ENCODE results near the gene BRD4.

DNA sequence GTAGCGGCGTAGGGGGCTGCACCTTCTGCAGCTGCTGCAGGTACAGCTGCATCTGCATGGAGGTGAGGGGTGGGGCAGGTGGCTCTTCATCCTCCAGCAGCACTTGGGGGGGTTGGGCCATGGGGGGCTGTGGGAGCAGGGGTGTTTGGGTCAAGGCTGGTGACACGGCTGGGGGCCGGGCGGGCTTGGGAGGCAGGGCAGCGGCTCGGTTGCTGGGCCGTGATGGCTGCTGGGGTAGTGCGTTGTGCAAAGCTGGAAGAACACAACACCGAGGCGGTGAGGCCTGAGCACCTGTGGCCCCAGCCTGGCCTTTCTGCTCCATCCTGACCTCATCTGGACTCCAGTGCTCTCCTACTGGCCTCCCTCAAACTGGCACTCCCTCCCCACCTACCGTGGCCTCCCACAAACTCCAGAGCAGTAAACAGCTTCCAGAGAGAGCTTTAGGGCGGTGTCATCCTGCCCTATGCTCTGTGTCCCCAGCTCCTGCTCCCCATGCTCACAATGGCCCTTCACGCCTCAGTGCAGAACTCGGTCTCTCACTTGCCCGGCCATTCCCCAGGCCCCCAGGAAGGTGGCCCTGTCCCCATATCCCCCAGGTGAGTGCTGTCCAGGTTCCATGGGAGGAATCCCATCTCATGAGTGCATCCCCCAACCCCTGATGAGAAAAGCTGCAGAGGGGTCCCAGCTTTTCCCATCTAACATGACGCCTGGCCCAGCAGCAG, 88.9 kb downstream of the BRD4 start:
- no peak for TF ChIP-seq EP300 (IDR thresholded peaks at IDR 0.05; ENCODE audit: borderline replicate concordance)
- no peak for TF ChIP-seq TAF1 (IDR thresholded peaks at IDR 0.05; ENCODE audit: low read depth)
- TF ChIP-seq TEAD4 (IDR thresholded peaks at IDR 0.05): no peak
